GM12878 (cell line): Measurements from ENCODE around the gene OTUD5. TPM values are rescaled to one million over a fixed set of nuclear protein-coding genes. Genes with fewer than 3 reads are reported as not detected.

Experiments used
- ATAC-seq: fragments of 200-7000 bp; cut with Tn5 transposase; 3 replicates; pipeline ENCODE4 v1.9.1; 2020; ENCODE audit warnings: mild to moderate bottlenecking, moderate library complexity
- BruUV-seq: library from RNA; stranded (reverse); fragments of 400-500 nt; replicated peaks from 2 replicates; lab custom pipeline; 2021; lab: Mats Ljungman, UMichigan
- CTCF ChIA-PET: fragments of 300-600 bp; sonication (Branson Sonifier 250); formaldehyde crosslinking; extraction: SDS; loops from one replicate; lab custom pipeline; 2021; ENCODE audit warnings: inconsistent platforms; lab: Yijun Ruan, JAX
- POLR2A ChIA-PET: fragments of 350-600 bp; formaldehyde crosslinking; extraction: SDS; loops from one replicate; lab custom pipeline; 2021; ENCODE audit warnings: inconsistent platforms; lab: Charles Lee
- RAD21 ChIA-PET: fragments of 300-600 bp; sonication (Branson Sonifier 250); formaldehyde crosslinking; loops from one replicate; lab custom pipeline; 2023; ENCODE audit warnings: antibody characterized with exemption; ENCODE audit not compliant: unreplicated experiment; lab: Charles Lee
- SMC1A ChIA-PET: fragments of 300-600 bp; sonication (Branson Sonifier 250); formaldehyde crosslinking; loops from one replicate; lab custom pipeline; 2023; ENCODE audit not compliant: unreplicated experiment, uncharacterized antibody; lab: Charles Lee
- DNase-seq: peaks from one replicate; pipeline ENCODE4 v3.0.0-alpha.2; 2011; ENCODE audit warnings: low read depth, low spot score
- FAIRE-seq: peaks from 3 replicates; lab custom pipeline; 2011; peaks lifted over from hg19 to GRCh38; lab: Jason Lieb, UNC
- H2AFZ ChIP-seq: 2 replicates; pipeline ENCODE4 v1.6.0; 2011; ENCODE audit warnings: low read depth, low read length, control low read depth; ENCODE audit not compliant: control insufficient read depth
- H3K27ac ChIP-seq: 2 replicates; pipeline ENCODE4 v1.5.1; 2011; ENCODE audit warnings: control low read depth; ENCODE audit not compliant: control insufficient read depth, insufficient read depth
- H3K27me3 ChIP-seq, 2 experiments: replicated peaks in 1 of 2; 2 replicates each; pipeline versions ENCODE4 v1.6.0 to v1.6.1; 2011; ENCODE audit warnings: low read length in 1 of 2; ENCODE audit not compliant: control insufficient read depth in 2 of 2, insufficient read depth in 2 of 2
- H3K36me3 ChIP-seq, 2 experiments: 2 replicates each; pipeline ENCODE4 v1.5.1; 2011; ENCODE audit warnings: low read length in 1 of 2; ENCODE audit not compliant: control insufficient read depth in 2 of 2, insufficient read depth in 2 of 2
- H3K4me1 ChIP-seq: 2 replicates; pipeline ENCODE4 v1.6.1; 2011; ENCODE audit warnings: mild to moderate bottlenecking, low read length, moderate library complexity, mixed read lengths; ENCODE audit not compliant: control insufficient read depth, insufficient read depth
- H3K4me2 ChIP-seq: 2 replicates; pipeline ENCODE4 v1.6.0; 2011; ENCODE audit warnings: control low read depth; ENCODE audit not compliant: control insufficient read depth, insufficient read depth
- H3K4me3 ChIP-seq: fragments of 200-600 bp; sonication (generic); 2 replicates; pipeline ENCODE4 v1.5.1; 2016
- H3K79me2 ChIP-seq: 2 replicates; pipeline ENCODE4 v1.6.0; 2011; ENCODE audit warnings: low read length; ENCODE audit not compliant: control insufficient read depth, insufficient read depth
- H3K9ac ChIP-seq: 2 replicates; pipeline ENCODE4 v1.8.0; 2011; ENCODE audit warnings: low read length, control low read depth, mixed read lengths; ENCODE audit not compliant: control insufficient read depth, insufficient read depth
- H3K9me3 ChIP-seq: replicated peaks from 3 replicates; pipeline ENCODE4 v1.5.1; 2011; ENCODE audit warnings: mild to moderate bottlenecking, low read length; ENCODE audit not compliant: control insufficient read depth, insufficient read depth
- H4K20me1 ChIP-seq: 2 replicates; pipeline ENCODE4 v1.6.0; 2011; ENCODE audit not compliant: control insufficient read depth, insufficient read depth
- ASH2L ChIP-seq: fragments of 300-600, 200-600 bp; sonication (generic); IDR thresholded peaks from 2 replicates; pipeline ENCODE4 v1.6.1; 2017; ENCODE audit warnings: low read depth, mild to moderate bottlenecking, borderline replicate concordance
- CBFB ChIP-seq: IDR thresholded peaks from 2 replicates; pipeline ENCODE4 v1.6.1; 2016; ENCODE audit warnings: antibody characterized with exemption, low read depth
- CHD2 ChIP-seq: IDR thresholded peaks from 2 replicates; pipeline ENCODE4 v1.6.1; 2011; ENCODE audit warnings: low read depth, low read length, improper control_type of control experiment, borderline replicate concordance
- GABPA ChIP-seq: IDR thresholded peaks from 2 replicates; pipeline ENCODE4 v1.6.1; 2014; ENCODE audit warnings: antibody characterized with exemption, low read depth, mild to moderate bottlenecking, inconsistent platforms
- IRF4 ChIP-seq: IDR thresholded peaks from 2 replicates; pipeline ENCODE4 v1.6.1; 2011; ENCODE audit warnings: low read depth, low read length
- MTA3 ChIP-seq: IDR thresholded peaks from 2 replicates; pipeline ENCODE4 v1.6.1; 2012; ENCODE audit warnings: low read length, inconsistent platforms, borderline replicate concordance
- NBN ChIP-seq: fragments of 450-650 bp; IDR thresholded peaks from 2 replicates; pipeline ENCODE4 v1.6.1; 2016
- NR2C2 ChIP-seq: IDR thresholded peaks from 2 replicates; pipeline ENCODE4 v1.6.1; 2011; ENCODE audit warnings: borderline replicate concordance, low read depth; ENCODE audit not compliant: control insufficient read depth, insufficient read length
- POLR2A ChIP-seq: IDR thresholded peaks from 2 replicates; pipeline ENCODE4 v1.6.1; 2011; ENCODE audit warnings: low read depth, mild to moderate bottlenecking, low read length
- POLR2AphosphoS5 ChIP-seq: IDR thresholded peaks from 2 replicates; pipeline ENCODE4 v1.6.1; 2011; ENCODE audit warnings: mild to moderate bottlenecking, low read length, inconsistent platforms
- RFX5 ChIP-seq: IDR thresholded peaks from 2 replicates; pipeline ENCODE4 v1.6.1; 2011; ENCODE audit warnings: low read depth, low read length, improper control_type of control experiment
- ZNF274 ChIP-seq: IDR thresholded peaks from one replicate; pipeline ENCODE4 v1.8.0; 2011; ENCODE audit not compliant: insufficient read length, insufficient read depth
- WGBS: methylation state at CpG from one replicate; pipeline ENCODE4 v1.1.6; 2016; ENCODE audit warnings: low lambda C conversion rate; ENCODE audit not compliant: insufficient replicate concordance, insufficient coverage; ENCODE audit errors: missing lambda C conversion rate; 5-methylcytosine and 5-hydroxymethylcytosine counted together
- in situ Hi-C: fragments of 300-500 bp; cut with MboI; formaldehyde crosslinking; loops from 9 replicates; pipeline ENCODE4 v1.14.3; 2018; ENCODE audit warnings: mixed read lengths
- intact Hi-C: fragments of 100-400 bp; cut with micrococcal nuclease; formaldehyde crosslinking; loops from one replicate; pipeline ENCODE4 v1.14.2; 2022; ENCODE audit not compliant: unreplicated experiment
- polyA plus RNA-seq, 11 experiments: library from polyadenylated mRNA; depleted of rRNA in 4 of 11; unstranded in 6 of 11; stranded (reverse) in 5 of 11; fragments of >200 nt; fragmentation: Nextera tagmentation in 4 of 11; fragmentation: Illumina TruSeq in 1 of 11; extraction: Ambion mirVana in 4 of 11; extraction: Trizol in 1 of 11; gene quantifications; 1 replicate in 1 of 11; 2 replicates in 10 of 11; pipeline versions ENCODE4 v1.2.1 to v1.2.3, GENCODE V29; 2011 to 2016; ENCODE audit warnings: inconsistent platforms in 2 of 11, missing spikeins in 2 of 11, low read depth in 1 of 11
- total RNA-seq, 4 experiments: library from RNA; depleted of rRNA in 3 of 4; stranded (reverse); fragments of >200 nt in 3 of 4; fragmentation: Illumina TruSeq in 1 of 4; extraction: Trizol in 1 of 4; gene quantifications; 2 replicates each; pipeline versions ENCODE4 v1.2.1 to v1.2.3, GENCODE V29; 2013 to 2021
- TF ChIP-seq, protein P1 (sequence below): IDR thresholded peaks from 2 replicates; pipeline ENCODE4 v1.6.1; 2012; ENCODE audit warnings: improper control_type of control experiment, low read depth, low read length; ENCODE audit not compliant: insufficient replicate concordance
- TF ChIP-seq, protein P2 (sequence below): fragments of 450-650 bp; IDR thresholded peaks from 2 replicates; pipeline ENCODE4 v1.6.1; 2018; ENCODE audit warnings: mild to moderate bottlenecking, low read depth, moderate library complexity; ENCODE audit not compliant: partially characterized antibody
- TF ChIP-seq, protein P3 (sequence below): IDR thresholded peaks from 2 replicates; pipeline ENCODE4 v1.6.1; 2011; ENCODE audit warnings: low read depth, mild to moderate bottlenecking, low read length, moderate library complexity, borderline replicate concordance; ENCODE audit errors: extremely low read depth

The OTUD5 gene
- total and polyA plus RNA-seq, 10 of the 15 experiments (the other 5 are each of a cell fraction or from before 2014, with no cell fraction given), result 2.0 to 50.3 (median 22.7) TPM

DNA sequence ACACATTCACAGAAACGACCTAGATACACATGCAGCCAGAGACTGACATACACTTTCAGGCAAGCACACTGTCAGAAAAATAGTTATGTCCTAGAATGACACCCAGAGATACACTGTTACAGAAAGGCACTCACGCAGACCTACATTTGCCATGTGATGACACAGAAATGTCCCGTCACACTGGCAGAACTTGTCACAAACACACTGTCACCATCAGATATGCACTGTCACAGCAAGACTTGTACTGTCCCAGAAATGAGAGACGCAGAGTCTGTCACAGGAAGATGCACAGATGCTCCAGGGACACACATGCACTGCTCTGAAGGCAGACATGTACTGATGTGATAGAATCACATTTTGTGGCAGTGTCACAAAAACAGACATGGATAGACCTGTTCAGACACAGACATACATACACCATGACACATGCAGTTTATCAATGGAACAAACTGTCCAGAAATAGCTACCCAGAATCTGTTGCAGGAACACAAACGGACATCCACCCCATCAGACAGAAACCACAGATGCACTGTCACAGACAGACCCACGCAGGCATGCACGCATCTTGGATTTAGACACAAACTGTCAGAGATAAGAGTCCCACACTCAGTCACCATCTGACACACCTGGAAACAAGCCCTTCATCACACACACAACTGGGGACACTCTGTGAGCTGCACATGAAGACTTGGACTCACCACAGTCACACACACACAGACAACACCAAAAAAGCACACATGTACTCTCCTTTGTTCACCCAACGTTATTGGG is 37.3 kb downstream of the OTUD5 start:
- no peaks in the 10 kb centered on the region; the same call in 2 of the 3 replicates for H3K9me3 ChIP-seq
- no TSS peak for BruUV-seq
- TF ChIP-seq, protein P1, sequence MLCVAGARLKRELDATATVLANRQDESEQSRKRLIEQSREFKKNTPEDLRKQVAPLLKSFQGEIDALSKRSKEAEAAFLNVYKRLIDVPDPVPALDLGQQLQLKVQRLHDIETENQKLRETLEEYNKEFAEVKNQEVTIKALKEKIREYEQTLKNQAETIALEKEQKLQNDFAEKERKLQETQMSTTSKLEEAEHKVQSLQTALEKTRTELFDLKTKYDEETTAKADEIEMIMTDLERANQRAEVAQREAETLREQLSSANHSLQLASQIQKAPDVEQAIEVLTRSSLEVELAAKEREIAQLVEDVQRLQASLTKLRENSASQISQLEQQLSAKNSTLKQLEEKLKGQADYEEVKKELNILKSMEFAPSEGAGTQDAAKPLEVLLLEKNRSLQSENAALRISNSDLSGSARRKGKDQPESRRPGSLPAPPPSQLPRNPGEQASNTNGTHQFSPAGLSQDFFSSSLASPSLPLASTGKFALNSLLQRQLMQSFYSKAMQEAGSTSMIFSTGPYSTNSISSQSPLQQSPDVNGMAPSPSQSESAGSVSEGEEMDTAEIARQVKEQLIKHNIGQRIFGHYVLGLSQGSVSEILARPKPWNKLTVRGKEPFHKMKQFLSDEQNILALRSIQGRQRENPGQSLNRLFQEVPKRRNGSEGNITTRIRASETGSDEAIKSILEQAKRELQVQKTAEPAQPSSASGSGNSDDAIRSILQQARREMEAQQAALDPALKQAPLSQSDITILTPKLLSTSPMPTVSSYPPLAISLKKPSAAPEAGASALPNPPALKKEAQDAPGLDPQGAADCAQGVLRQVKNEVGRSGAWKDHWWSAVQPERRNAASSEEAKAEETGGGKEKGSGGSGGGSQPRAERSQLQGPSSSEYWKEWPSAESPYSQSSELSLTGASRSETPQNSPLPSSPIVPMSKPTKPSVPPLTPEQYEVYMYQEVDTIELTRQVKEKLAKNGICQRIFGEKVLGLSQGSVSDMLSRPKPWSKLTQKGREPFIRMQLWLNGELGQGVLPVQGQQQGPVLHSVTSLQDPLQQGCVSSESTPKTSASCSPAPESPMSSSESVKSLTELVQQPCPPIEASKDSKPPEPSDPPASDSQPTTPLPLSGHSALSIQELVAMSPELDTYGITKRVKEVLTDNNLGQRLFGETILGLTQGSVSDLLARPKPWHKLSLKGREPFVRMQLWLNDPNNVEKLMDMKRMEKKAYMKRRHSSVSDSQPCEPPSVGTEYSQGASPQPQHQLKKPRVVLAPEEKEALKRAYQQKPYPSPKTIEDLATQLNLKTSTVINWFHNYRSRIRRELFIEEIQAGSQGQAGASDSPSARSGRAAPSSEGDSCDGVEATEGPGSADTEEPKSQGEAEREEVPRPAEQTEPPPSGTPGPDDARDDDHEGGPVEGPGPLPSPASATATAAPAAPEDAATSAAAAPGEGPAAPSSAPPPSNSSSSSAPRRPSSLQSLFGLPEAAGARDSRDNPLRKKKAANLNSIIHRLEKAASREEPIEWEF, result no peak
- TF ChIP-seq POLR2A, result 0 out of 2 replicates have a peak, but pooled peaks have one; percentile 21
- TF ChIP-seq IRF4, result no peak
- no peak for TF ChIP-seq MTA3
- no peak for TF ChIP-seq NR2C2
- no peak for TF ChIP-seq CBFB
- TF ChIP-seq ZNF274, result no peak
- TF ChIP-seq, protein P2, sequence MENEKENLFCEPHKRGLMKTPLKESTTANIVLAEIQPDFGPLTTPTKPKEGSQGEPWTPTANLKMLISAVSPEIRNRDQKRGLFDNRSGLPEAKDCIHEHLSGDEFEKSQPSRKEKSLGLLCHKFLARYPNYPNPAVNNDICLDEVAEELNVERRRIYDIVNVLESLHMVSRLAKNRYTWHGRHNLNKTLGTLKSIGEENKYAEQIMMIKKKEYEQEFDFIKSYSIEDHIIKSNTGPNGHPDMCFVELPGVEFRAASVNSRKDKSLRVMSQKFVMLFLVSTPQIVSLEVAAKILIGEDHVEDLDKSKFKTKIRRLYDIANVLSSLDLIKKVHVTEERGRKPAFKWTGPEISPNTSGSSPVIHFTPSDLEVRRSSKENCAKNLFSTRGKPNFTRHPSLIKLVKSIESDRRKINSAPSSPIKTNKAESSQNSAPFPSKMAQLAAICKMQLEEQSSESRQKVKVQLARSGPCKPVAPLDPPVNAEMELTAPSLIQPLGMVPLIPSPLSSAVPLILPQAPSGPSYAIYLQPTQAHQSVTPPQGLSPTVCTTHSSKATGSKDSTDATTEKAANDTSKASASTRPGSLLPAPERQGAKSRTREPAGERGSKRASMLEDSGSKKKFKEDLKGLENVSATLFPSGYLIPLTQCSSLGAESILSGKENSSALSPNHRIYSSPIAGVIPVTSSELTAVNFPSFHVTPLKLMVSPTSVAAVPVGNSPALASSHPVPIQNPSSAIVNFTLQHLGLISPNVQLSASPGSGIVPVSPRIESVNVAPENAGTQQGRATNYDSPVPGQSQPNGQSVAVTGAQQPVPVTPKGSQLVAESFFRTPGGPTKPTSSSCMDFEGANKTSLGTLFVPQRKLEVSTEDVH, result no peak
- no peak for TF ChIP-seq CHD2
- no peak for TF ChIP-seq GABPA
- no peak for TF ChIP-seq ASH2L
- TF ChIP-seq POLR2AphosphoS5, result peak; percentile 49; the same call in 1 of the 2 replicates
- no peak for TF ChIP-seq NBN
- no peak for TF ChIP-seq RFX5
- TF ChIP-seq, protein P3, sequence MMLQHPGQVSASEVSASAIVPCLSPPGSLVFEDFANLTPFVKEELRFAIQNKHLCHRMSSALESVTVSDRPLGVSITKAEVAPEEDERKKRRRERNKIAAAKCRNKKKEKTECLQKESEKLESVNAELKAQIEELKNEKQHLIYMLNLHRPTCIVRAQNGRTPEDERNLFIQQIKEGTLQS, result no peak

More for the DNA sequence above, 37.3 kb downstream of the OTUD5 start:
- no peaks in the 10 kb centered on the region for H3K27me3 ChIP-seq
- WGBS, result 36% methylated on average over 8 of the region's 8 CpGs
- peaks cover 35% of the 10 kb centered on the region for H3K79me2 ChIP-seq
- H3K9ac ChIP-seq, result peak overlapping the region; percentile 58
- in situ Hi-C loops (no loop called here), intact Hi-C loops (loop anchor here (1.0 to 5.0 kb wide), 3 partner anchors 17 to 122 kb away; partner anchors contain the start of genes OTUD5 and TFE3)
- no peaks in the 10 kb centered on the region for H3K36me3 ChIP-seq
- ChIA-PET RAD21 (interaction anchor here (0.9 to 1.6 kb wide), 4 partner anchors 17 to 26 kb away, joined by 3 to 6 read pairs (median 6); no protein-coding TSS in a partner anchor), CTCF (interaction anchor here (1.0 to 1.6 kb wide), 3 partner anchors 17 to 25 kb away, joined by 3 to 8 read pairs (median 6); no protein-coding TSS in a partner anchor), SMC1A (interaction anchor here (1.0 to 2.3 kb wide), 2 partner anchors 17 to 19 kb away, joined by 3 to 12 read pairs; no protein-coding TSS in a partner anchor), POLR2A (interaction anchor here (0.6 to 2.9 kb wide), 5 partner anchors 17 to 236 kb away, joined by 3 to 21 read pairs (median 3); no protein-coding TSS in a partner anchor)
- H2AFZ ChIP-seq, result no peak overlapping the region
- H3K4me2 ChIP-seq, result peak overlapping the region; percentile 56
- no peaks in the 10 kb centered on the region; the same call in 1 of the 2 replicates for H4K20me1 ChIP-seq
- ATAC-seq (no peak), FAIRE-seq (peak; percentile 18), DNase-seq (no peak)
- peak overlapping the region; percentile 51 for H3K27ac ChIP-seq
- peaks cover 9% of the 10 kb centered on the region for H3K4me1 ChIP-seq
- no peak overlapping the region; the same call in 1 of the 2 replicates for H3K4me3 ChIP-seq
